GM12878 (cell line): ENCODE results near the gene ST6GAL2. TPM values are rescaled to one million over a fixed set of nuclear protein-coding genes. Genes with fewer than 3 reads are reported as not detected.

ENCODE experiments used
- ATAC-seq: fragments of 200-7000 bp; cut with Tn5 transposase; 3 replicates; pipeline ENCODE4 v1.9.1; 2020; ENCODE audit warnings: mild to moderate bottlenecking, moderate library complexity
- BruUV-seq: library from RNA; stranded (reverse); fragments of 400-500 nt; replicated peaks from 2 replicates; lab custom pipeline; 2021; lab: Mats Ljungman, UMichigan
- CTCF ChIA-PET: fragments of 300-600 bp; sonication (Branson Sonifier 250); formaldehyde crosslinking; extraction: SDS; loops from one replicate; lab custom pipeline; 2021; ENCODE audit warnings: inconsistent platforms; lab: Yijun Ruan, JAX
- POLR2A ChIA-PET: fragments of 350-600 bp; formaldehyde crosslinking; extraction: SDS; loops from one replicate; lab custom pipeline; 2021; ENCODE audit warnings: inconsistent platforms; lab: Charles Lee
- RAD21 ChIA-PET: fragments of 300-600 bp; sonication (Branson Sonifier 250); formaldehyde crosslinking; loops from one replicate; lab custom pipeline; 2023; ENCODE audit warnings: antibody characterized with exemption; ENCODE audit not compliant: unreplicated experiment; lab: Charles Lee
- SMC1A ChIA-PET: fragments of 300-600 bp; sonication (Branson Sonifier 250); formaldehyde crosslinking; loops from one replicate; lab custom pipeline; 2023; ENCODE audit not compliant: unreplicated experiment, uncharacterized antibody; lab: Charles Lee
- DNase-seq: peaks from one replicate; pipeline ENCODE4 v3.0.0-alpha.2; 2011; ENCODE audit warnings: low read depth, low spot score
- FAIRE-seq: peaks from 3 replicates; lab custom pipeline; 2011; peaks lifted over from hg19 to GRCh38; lab: Jason Lieb, UNC
- H2AFZ ChIP-seq: 2 replicates; pipeline ENCODE4 v1.6.0; 2011; ENCODE audit warnings: low read depth, low read length, control low read depth; ENCODE audit not compliant: control insufficient read depth
- H3K27ac ChIP-seq: 2 replicates; pipeline ENCODE4 v1.5.1; 2011; ENCODE audit warnings: control low read depth; ENCODE audit not compliant: control insufficient read depth, insufficient read depth
- H3K27me3 ChIP-seq, 2 experiments: replicated peaks in 1 of 2; 2 replicates each; pipeline versions ENCODE4 v1.6.0 to v1.6.1; 2011; ENCODE audit warnings: low read length in 1 of 2; ENCODE audit not compliant: control insufficient read depth in 2 of 2, insufficient read depth in 2 of 2
- H3K36me3 ChIP-seq, 2 experiments: 2 replicates each; pipeline ENCODE4 v1.5.1; 2011; ENCODE audit warnings: low read length in 1 of 2; ENCODE audit not compliant: control insufficient read depth in 2 of 2, insufficient read depth in 2 of 2
- H3K4me1 ChIP-seq: 2 replicates; pipeline ENCODE4 v1.6.1; 2011; ENCODE audit warnings: mild to moderate bottlenecking, low read length, moderate library complexity, mixed read lengths; ENCODE audit not compliant: control insufficient read depth, insufficient read depth
- H3K4me2 ChIP-seq: 2 replicates; pipeline ENCODE4 v1.6.0; 2011; ENCODE audit warnings: control low read depth; ENCODE audit not compliant: control insufficient read depth, insufficient read depth
- H3K4me3 ChIP-seq: fragments of 200-600 bp; sonication (generic); 2 replicates; pipeline ENCODE4 v1.5.1; 2016
- H3K79me2 ChIP-seq: 2 replicates; pipeline ENCODE4 v1.6.0; 2011; ENCODE audit warnings: low read length; ENCODE audit not compliant: control insufficient read depth, insufficient read depth
- H3K9ac ChIP-seq: 2 replicates; pipeline ENCODE4 v1.8.0; 2011; ENCODE audit warnings: low read length, control low read depth, mixed read lengths; ENCODE audit not compliant: control insufficient read depth, insufficient read depth
- H3K9me3 ChIP-seq: replicated peaks from 3 replicates; pipeline ENCODE4 v1.5.1; 2011; ENCODE audit warnings: mild to moderate bottlenecking, low read length; ENCODE audit not compliant: control insufficient read depth, insufficient read depth
- H4K20me1 ChIP-seq: 2 replicates; pipeline ENCODE4 v1.6.0; 2011; ENCODE audit not compliant: control insufficient read depth, insufficient read depth
- BACH1 ChIP-seq: fragments of 450-650 bp; IDR thresholded peaks from 2 replicates; pipeline ENCODE4 v1.6.1; 2017; ENCODE audit warnings: mild to moderate bottlenecking, borderline replicate concordance
- CHD4 ChIP-seq: fragments of 200-600 bp; sonication (generic); IDR thresholded peaks from 2 replicates; pipeline ENCODE4 v1.6.1; 2016; ENCODE audit warnings: mild to moderate bottlenecking
- DPF2 ChIP-seq: fragments of 450-650 bp; IDR thresholded peaks from 2 replicates; pipeline ENCODE4 v1.6.1; 2017; ENCODE audit warnings: mild to moderate bottlenecking
- IKZF2 ChIP-seq, 2 experiments: fragments of 450-650 bp; IDR thresholded peaks; 2 replicates each; pipeline ENCODE4 v1.6.1; 2017; ENCODE audit warnings: mild to moderate bottlenecking in 2 of 2, moderate library complexity in 2 of 2
- JUND ChIP-seq: IDR thresholded peaks from 2 replicates; pipeline ENCODE4 v1.6.1; 2012; ENCODE audit warnings: low read depth, mild to moderate bottlenecking, low read length, improper control_type of control experiment, moderate library complexity
- MEF2B ChIP-seq: fragments of 450-650 bp; IDR thresholded peaks from 2 replicates; pipeline ENCODE4 v1.6.1; 2018; ENCODE audit warnings: mild to moderate bottlenecking, moderate library complexity; ENCODE audit not compliant: partially characterized antibody, poor library complexity, severe bottlenecking
- MXI1 ChIP-seq: fragments of 150-350 bp; IDR thresholded peaks from 2 replicates; pipeline ENCODE4 v1.6.1; 2011; ENCODE audit warnings: low read depth, mild to moderate bottlenecking, inconsistent platforms, low read length, improper control_type of control experiment
- NBN ChIP-seq: fragments of 450-650 bp; IDR thresholded peaks from 2 replicates; pipeline ENCODE4 v1.6.1; 2016
- NR2C2 ChIP-seq: IDR thresholded peaks from 2 replicates; pipeline ENCODE4 v1.6.1; 2011; ENCODE audit warnings: borderline replicate concordance, low read depth; ENCODE audit not compliant: control insufficient read depth, insufficient read length
- RUNX3 ChIP-seq: IDR thresholded peaks from 2 replicates; pipeline ENCODE4 v1.6.1; 2012; ENCODE audit warnings: low read length, inconsistent platforms
- SMAD5 ChIP-seq: IDR thresholded peaks from 2 replicates; pipeline ENCODE4 v1.6.1; 2016; ENCODE audit warnings: antibody characterized with exemption, low read depth
- TARDBP ChIP-seq: IDR thresholded peaks from 2 replicates; pipeline ENCODE4 v1.6.1; 2016; ENCODE audit warnings: borderline replicate concordance
- YBX1 ChIP-seq: fragments of 450-650 bp; IDR thresholded peaks from 2 replicates; pipeline ENCODE4 v1.6.1; 2016; ENCODE audit warnings: antibody characterized with exemption
- ZNF207 ChIP-seq: fragments of 450-650 bp; IDR thresholded peaks from 2 replicates; pipeline ENCODE4 v1.6.1; 2014; ENCODE audit warnings: antibody characterized with exemption, mild to moderate bottlenecking, borderline replicate concordance
- WGBS: methylation state at CpG from one replicate; pipeline ENCODE4 v1.1.6; 2016; ENCODE audit warnings: low lambda C conversion rate; ENCODE audit not compliant: insufficient replicate concordance, insufficient coverage; ENCODE audit errors: missing lambda C conversion rate; 5-methylcytosine and 5-hydroxymethylcytosine counted together
- in situ Hi-C: fragments of 300-500 bp; cut with MboI; formaldehyde crosslinking; loops from 9 replicates; pipeline ENCODE4 v1.14.3; 2018; ENCODE audit warnings: mixed read lengths
- intact Hi-C: fragments of 100-400 bp; cut with micrococcal nuclease; formaldehyde crosslinking; loops from one replicate; pipeline ENCODE4 v1.14.2; 2022; ENCODE audit not compliant: unreplicated experiment
- polyA plus RNA-seq, 11 experiments: library from polyadenylated mRNA; depleted of rRNA in 4 of 11; unstranded in 6 of 11; stranded (reverse) in 5 of 11; fragments of >200 nt; fragmentation: Nextera tagmentation in 4 of 11; fragmentation: Illumina TruSeq in 1 of 11; extraction: Ambion mirVana in 4 of 11; extraction: Trizol in 1 of 11; gene quantifications; 1 replicate in 1 of 11; 2 replicates in 10 of 11; pipeline versions ENCODE4 v1.2.1 to v1.2.3, GENCODE V29; 2011 to 2016; ENCODE audit warnings: inconsistent platforms in 2 of 11, missing spikeins in 2 of 11, low read depth in 1 of 11
- total RNA-seq, 4 experiments: library from RNA; depleted of rRNA in 3 of 4; stranded (reverse); fragments of >200 nt in 3 of 4; fragmentation: Illumina TruSeq in 1 of 4; extraction: Trizol in 1 of 4; gene quantifications; 2 replicates each; pipeline versions ENCODE4 v1.2.1 to v1.2.3, GENCODE V29; 2013 to 2021
- TF ChIP-seq, protein P1 (sequence below): fragments of 450-650 bp; IDR thresholded peaks from 2 replicates; pipeline ENCODE4 v1.6.1; 2017; ENCODE audit warnings: low read depth, mild to moderate bottlenecking, moderate library complexity
- TF ChIP-seq, protein P2 (sequence below): fragments of 450-650 bp; IDR thresholded peaks from 2 replicates; pipeline ENCODE4 v1.6.1; 2016; ENCODE audit warnings: mild to moderate bottlenecking
- TF ChIP-seq, protein P3 (sequence below): fragments of 450-650 bp; formaldehyde crosslinking; IDR thresholded peaks from 2 replicates; pipeline ENCODE4 v1.4.0; 2020; ENCODE audit warnings: mild to moderate bottlenecking, moderate library complexity

ST6GAL2 gene
- total and polyA plus RNA-seq, 10 of the 15 experiments (the other 5 are each of a cell fraction or from before 2014, with no cell fraction given), result not detected

DNA sequence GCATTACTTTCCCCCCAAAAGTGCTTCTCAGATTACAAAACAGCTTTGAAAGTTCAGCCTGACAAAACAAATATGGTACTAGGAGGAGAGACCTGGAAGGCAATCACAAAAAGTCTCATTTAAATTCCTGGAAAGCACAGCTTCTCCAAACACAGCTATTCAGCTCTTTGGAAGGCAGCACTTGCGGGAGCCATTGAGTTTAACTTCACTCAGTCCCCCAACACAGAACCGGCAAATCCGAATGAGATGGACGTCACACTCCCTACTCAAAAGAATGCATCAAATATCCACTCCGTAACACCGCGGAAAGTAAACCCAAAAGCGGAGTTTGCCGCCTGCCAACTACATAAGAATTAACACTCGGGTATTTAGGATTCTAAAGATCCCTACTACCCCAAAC is 638 bp downstream of the ST6GAL2 start (continued):
- TF ChIP-seq, protein P1, sequence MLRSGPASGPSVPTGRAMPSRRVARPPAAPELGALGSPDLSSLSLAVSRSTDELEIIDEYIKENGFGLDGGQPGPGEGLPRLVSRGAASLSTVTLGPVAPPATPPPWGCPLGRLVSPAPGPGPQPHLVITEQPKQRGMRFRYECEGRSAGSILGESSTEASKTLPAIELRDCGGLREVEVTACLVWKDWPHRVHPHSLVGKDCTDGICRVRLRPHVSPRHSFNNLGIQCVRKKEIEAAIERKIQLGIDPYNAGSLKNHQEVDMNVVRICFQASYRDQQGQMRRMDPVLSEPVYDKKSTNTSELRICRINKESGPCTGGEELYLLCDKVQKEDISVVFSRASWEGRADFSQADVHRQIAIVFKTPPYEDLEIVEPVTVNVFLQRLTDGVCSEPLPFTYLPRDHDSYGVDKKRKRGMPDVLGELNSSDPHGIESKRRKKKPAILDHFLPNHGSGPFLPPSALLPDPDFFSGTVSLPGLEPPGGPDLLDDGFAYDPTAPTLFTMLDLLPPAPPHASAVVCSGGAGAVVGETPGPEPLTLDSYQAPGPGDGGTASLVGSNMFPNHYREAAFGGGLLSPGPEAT, result no peak
- TF ChIP-seq MEF2B, result no peak
- TF ChIP-seq, protein P2, sequence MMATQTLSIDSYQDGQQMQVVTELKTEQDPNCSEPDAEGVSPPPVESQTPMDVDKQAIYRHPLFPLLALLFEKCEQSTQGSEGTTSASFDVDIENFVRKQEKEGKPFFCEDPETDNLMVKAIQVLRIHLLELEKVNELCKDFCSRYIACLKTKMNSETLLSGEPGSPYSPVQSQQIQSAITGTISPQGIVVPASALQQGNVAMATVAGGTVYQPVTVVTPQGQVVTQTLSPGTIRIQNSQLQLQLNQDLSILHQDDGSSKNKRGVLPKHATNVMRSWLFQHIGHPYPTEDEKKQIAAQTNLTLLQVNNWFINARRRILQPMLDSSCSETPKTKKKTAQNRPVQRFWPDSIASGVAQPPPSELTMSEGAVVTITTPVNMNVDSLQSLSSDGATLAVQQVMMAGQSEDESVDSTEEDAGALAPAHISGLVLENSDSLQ, result no peak

DNA sequence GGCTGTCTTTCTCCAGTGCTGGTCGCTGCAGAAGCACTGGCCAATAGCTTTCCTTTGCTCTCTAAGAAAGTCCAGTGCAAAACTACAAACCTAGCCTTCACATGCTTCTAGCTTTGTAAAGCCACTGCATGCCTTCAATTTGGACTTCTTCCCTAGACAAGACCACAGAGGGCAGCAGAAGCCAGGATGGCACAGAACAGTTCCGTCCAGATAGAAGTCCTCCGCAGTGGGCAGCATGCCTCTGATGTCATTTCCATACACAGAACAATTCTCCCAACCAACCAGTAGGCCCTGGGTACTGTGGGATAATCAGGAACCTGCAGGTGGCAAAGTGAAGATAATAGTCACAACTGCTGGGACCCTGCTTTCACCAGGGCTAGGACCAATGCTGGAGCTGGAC is 3.3 kb downstream of the ST6GAL2 start:
- TF ChIP-seq CHD4 (no peak), DPF2 (no peak), NBN (no peak), YBX1 (no peak), RUNX3 (no peak), IKZF2 (IDR thresholded peaks at IDR 0.05) (no peak), NR2C2 (no peak), JUND (no peak), TARDBP (no peak), BACH1 (no peak), MXI1 (no peak), SMAD5 (no peak), ZNF207 (no peak)
- TF ChIP-seq, protein P3, sequence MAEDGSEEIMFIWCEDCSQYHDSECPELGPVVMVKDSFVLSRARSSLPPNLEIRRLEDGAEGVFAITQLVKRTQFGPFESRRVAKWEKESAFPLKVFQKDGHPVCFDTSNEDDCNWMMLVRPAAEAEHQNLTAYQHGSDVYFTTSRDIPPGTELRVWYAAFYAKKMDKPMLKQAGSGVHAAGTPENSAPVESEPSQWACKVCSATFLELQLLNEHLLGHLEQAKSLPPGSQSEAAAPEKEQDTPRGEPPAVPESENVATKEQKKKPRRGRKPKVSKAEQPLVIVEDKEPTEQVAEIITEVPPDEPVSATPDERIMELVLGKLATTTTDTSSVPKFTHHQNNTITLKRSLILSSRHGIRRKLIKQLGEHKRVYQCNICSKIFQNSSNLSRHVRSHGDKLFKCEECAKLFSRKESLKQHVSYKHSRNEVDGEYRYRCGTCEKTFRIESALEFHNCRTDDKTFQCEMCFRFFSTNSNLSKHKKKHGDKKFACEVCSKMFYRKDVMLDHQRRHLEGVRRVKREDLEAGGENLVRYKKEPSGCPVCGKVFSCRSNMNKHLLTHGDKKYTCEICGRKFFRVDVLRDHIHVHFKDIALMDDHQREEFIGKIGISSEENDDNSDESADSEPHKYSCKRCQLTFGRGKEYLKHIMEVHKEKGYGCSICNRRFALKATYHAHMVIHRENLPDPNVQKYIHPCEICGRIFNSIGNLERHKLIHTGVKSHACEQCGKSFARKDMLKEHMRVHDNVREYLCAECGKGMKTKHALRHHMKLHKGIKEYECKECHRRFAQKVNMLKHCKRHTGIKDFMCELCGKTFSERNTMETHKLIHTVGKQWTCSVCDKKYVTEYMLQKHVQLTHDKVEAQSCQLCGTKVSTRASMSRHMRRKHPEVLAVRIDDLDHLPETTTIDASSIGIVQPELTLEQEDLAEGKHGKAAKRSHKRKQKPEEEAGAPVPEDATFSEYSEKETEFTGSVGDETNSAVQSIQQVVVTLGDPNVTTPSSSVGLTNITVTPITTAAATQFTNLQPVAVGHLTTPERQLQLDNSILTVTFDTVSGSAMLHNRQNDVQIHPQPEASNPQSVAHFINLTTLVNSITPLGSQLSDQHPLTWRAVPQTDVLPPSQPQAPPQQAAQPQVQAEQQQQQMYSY, result no peak
- POLR2A ChIA-PET, result no interaction called here
- intact Hi-C loops (no loop called here), in situ Hi-C loops (no loop called here)
- FAIRE-seq (no peak), ATAC-seq (no peak), DNase-seq (no peak)
- Histone ChIP-seq H3K4me2 (no peak overlapping the region), H3K27ac (no peak overlapping the region), H4K20me1 (no peaks in the 10 kb centered on the region), H3K9ac (no peak overlapping the region), H3K79me2 (no peaks in the 10 kb centered on the region), H3K4me1 (no peaks in the 10 kb centered on the region), H2AFZ (no peak overlapping the region), H3K36me3 (no peaks in the 10 kb centered on the region), H3K4me3 (no peak overlapping the region), H3K27me3 (0 out of 4 replicates have a peak, but pooled peaks cover 0 to 4% of the 10 kb centered on the region in 2 experiments), H3K9me3 (no peaks in the 10 kb centered on the region)
- SMC1A ChIA-PET, result no interaction called here
- CTCF ChIA-PET, result interaction anchor here (0.6 kb wide), 1 partner anchor 1305 kb away, joined by 3 read pairs; no protein-coding TSS in a partner anchor
- no TSS peak for BruUV-seq
- WGBS, result 26% methylated on average over 3 of the region's 3 CpGs
- RAD21 ChIA-PET, result no interaction called here
